Measurements from ENCODE around the gene DBNL. TPM values are rescaled to one million over a fixed set of nuclear protein-coding genes. Genes with fewer than 3 reads are reported as not detected.

The DBNL gene
- total RNA-seq, 1 donor from 2014 or later = 62.8 TPM

- Mint-ChIP-seq H3K9me3 (no peaks in the 10 kb centered on the region), H3K4me1 (ENCODE audit: unreplicated experiment) (peaks cover 27% of the 10 kb centered on the region), H3K36me3 (no peaks in the 10 kb centered on the region), H3K27ac (peak overlapping the region; percentile 84), H3K27me3 (peaks cover 3% of the 10 kb centered on the region), H3K4me3 (peak overlapping the region; percentile 94)
- no peak for DNase-seq (ENCODE audit: extremely low spot score, unreplicated experiment)
- TF ChIP-seq, protein P1, sequence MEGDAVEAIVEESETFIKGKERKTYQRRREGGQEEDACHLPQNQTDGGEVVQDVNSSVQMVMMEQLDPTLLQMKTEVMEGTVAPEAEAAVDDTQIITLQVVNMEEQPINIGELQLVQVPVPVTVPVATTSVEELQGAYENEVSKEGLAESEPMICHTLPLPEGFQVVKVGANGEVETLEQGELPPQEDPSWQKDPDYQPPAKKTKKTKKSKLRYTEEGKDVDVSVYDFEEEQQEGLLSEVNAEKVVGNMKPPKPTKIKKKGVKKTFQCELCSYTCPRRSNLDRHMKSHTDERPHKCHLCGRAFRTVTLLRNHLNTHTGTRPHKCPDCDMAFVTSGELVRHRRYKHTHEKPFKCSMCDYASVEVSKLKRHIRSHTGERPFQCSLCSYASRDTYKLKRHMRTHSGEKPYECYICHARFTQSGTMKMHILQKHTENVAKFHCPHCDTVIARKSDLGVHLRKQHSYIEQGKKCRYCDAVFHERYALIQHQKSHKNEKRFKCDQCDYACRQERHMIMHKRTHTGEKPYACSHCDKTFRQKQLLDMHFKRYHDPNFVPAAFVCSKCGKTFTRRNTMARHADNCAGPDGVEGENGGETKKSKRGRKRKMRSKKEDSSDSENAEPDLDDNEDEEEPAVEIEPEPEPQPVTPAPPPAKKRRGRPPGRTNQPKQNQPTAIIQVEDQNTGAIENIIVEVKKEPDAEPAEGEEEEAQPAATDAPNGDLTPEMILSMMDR (conservative IDR thresholded peaks at IDR 0.05) = no peak
Observed at GRCh38 chr7:44043902-44044301, 600 bp upstream of the DBNL start.

- H3K9me3 Mint-ChIP-seq = no peaks in the 10 kb centered on the region
- TF ChIP-seq, protein P1 (conservative IDR thresholded peaks at IDR 0.05) = no peak
Observed at GRCh38 chr7:44045226-44046014, 918 bp downstream of the DBNL start.

GRCh38 chr7:44046321-44047061 is 2.0 kb downstream of the DBNL start:
- Mint-ChIP-seq H3K27me3 (peaks cover 3% of the 10 kb centered on the region), H3K4me3 (peak overlapping the region; percentile 94), H3K27ac (peak overlapping the region; percentile 72), H3K36me3 (no peaks in the 10 kb centered on the region), H3K9me3 (no peaks in the 10 kb centered on the region), H3K4me1 (ENCODE audit: unreplicated experiment) (peaks cover 27% of the 10 kb centered on the region)
- no peak for DNase-seq (ENCODE audit: extremely low spot score, unreplicated experiment)
- TF ChIP-seq, protein P1 (conservative IDR thresholded peaks at IDR 0.05) = no peak

More at GRCh38 chr7:44045226-44046014, 918 bp downstream of the DBNL start:
- DNase-seq (ENCODE audit: extremely low spot score, unreplicated experiment) = no peak
- H3K4me3 Mint-ChIP-seq = peak overlapping the region; percentile 94
- peaks cover 3% of the 10 kb centered on the region for H3K27me3 Mint-ChIP-seq
- no peaks in the 10 kb centered on the region for H3K36me3 Mint-ChIP-seq
- H3K27ac Mint-ChIP-seq = peak overlapping the region; percentile 72
- peaks cover 27% of the 10 kb centered on the region for H3K4me1 Mint-ChIP-seq (ENCODE audit: unreplicated experiment)

GRCh38 chr7:44048031-44048795 is 3.7 kb downstream of the DBNL start:
- no peak for DNase-seq (ENCODE audit: extremely low spot score, unreplicated experiment)
- no peak overlapping the region for H3K4me3 Mint-ChIP-seq
- peaks cover 27% of the 10 kb centered on the region for H3K4me1 Mint-ChIP-seq (ENCODE audit: unreplicated experiment)
- H3K27me3 Mint-ChIP-seq = no peaks in the 10 kb centered on the region
- no peak overlapping the region for H3K27ac Mint-ChIP-seq
- no peaks in the 10 kb centered on the region for H3K36me3 Mint-ChIP-seq
- H3K9me3 Mint-ChIP-seq = no peaks in the 10 kb centered on the region
- TF ChIP-seq, protein P1 (conservative IDR thresholded peaks at IDR 0.05) = no peak

GRCh38 chr7:44050121-44050914 is 5.8 kb downstream of the DBNL start:
- Mint-ChIP-seq H3K27ac (no peak overlapping the region), H3K4me1 (ENCODE audit: unreplicated experiment) (peaks cover 21% of the 10 kb centered on the region), H3K9me3 (no peaks in the 10 kb centered on the region), H3K27me3 (no peaks in the 10 kb centered on the region), H3K4me3 (no peak overlapping the region), H3K36me3 (peaks cover 4% of the 10 kb centered on the region)
- DNase-seq (ENCODE audit: extremely low spot score, unreplicated experiment) = no peak
- TF ChIP-seq, protein P1 (conservative IDR thresholded peaks at IDR 0.05) = no peak

Measured in type B pancreatic cell (in vitro differentiated cells).